Skin of body (tissue), 2 donors: Measurements from ENCODE around the gene RBMS1. TPM values are rescaled to one million over a fixed set of nuclear protein-coding genes. Genes with fewer than 3 reads are reported as not detected.

Experiments used
- DNase-seq: peaks from one replicate; lab custom pipeline; 2025; lab: John Stamatoyannopoulos, UW
- total RNA-seq: library from RNA; depleted of rRNA; stranded (reverse); fragments of >200 nt; gene quantifications from one replicate; pipeline ENCODE4 v1.2.3, GENCODE V29; 2014

Gene RBMS1
- total RNA-seq, 1 donor from 2014 or later = 112 TPM

- DNase-seq = peak; percentile 42
Observed at GRCh38 chr2:160336105-160336504, 157.5 kb downstream of the RBMS1 start.

- no peak for DNase-seq
Observed at GRCh38 chr2:160335441-160335840, 158.2 kb downstream of the RBMS1 start.

- DNase-seq = peak; percentile 73
Observed at GRCh38 chr2:160334028-160334741, 159.4 kb downstream of the RBMS1 start.

GRCh38 chr2:160333324-160334027 is 160.1 kb downstream of the RBMS1 start:
- DNase-seq = no peak

GRCh38 chr2:160332318-160332717 is 161.3 kb downstream of the RBMS1 start:
- peak; percentile 28 for DNase-seq

- no peak for DNase-seq
Observed at GRCh38 chr2:160331258-160332025, 162.2 kb downstream of the RBMS1 start.

- no peak for DNase-seq
Observed at GRCh38 chr2:160328811-160329527, 164.6 kb downstream of the RBMS1 start.

GRCh38 chr2:160326786-160327185 is 166.8 kb downstream of the RBMS1 start:
- DNase-seq = no peak

- DNase-seq = no peak
Observed at GRCh38 chr2:160325418-160325817, 168.2 kb downstream of the RBMS1 start.

GRCh38 chr2:160324917-160325316 is 168.7 kb downstream of the RBMS1 start:
- no peak for DNase-seq

GRCh38 chr2:160324161-160324800 is 169.3 kb downstream of the RBMS1 start:
- peak; percentile 43 for DNase-seq

- DNase-seq = no peak
Observed at GRCh38 chr2:160322320-160322719, 171.3 kb downstream of the RBMS1 start.

GRCh38 chr2:160321006-160321405 is 172.6 kb downstream of the RBMS1 start:
- no peak for DNase-seq

- DNase-seq = no peak
Observed at GRCh38 chr2:160319700-160320099, 173.9 kb downstream of the RBMS1 start.

- DNase-seq = peak; percentile 19
Observed at GRCh38 chr2:160318218-160318617, 175.4 kb downstream of the RBMS1 start.

GRCh38 chr2:160317181-160318099 is 176.2 kb downstream of the RBMS1 start:
- DNase-seq = no peak

GRCh38 chr2:160315337-160315736 is 178.3 kb downstream of the RBMS1 start:
- DNase-seq = no peak

GRCh38 chr2:160310118-160310828 is 183.3 kb downstream of the RBMS1 start:
- peak; percentile 35 for DNase-seq

GRCh38 chr2:160309585-160309984 is 184.0 kb downstream of the RBMS1 start:
- no peak for DNase-seq
